Measurements from ENCODE around the gene TM2D3.

TM2D3 gene

GRCh38 chr15:101654171-101654570 lies 2.0 kb upstream of the TM2D3 start:
- Histone ChIP-seq H3K9me3 (ENCODE audit: control insufficient read depth, insufficient read depth, low read length) (no peaks in the 10 kb centered on the region), H3K4me3 (ENCODE audit: low read depth, low read length) (no peak overlapping the region), H3K27me3 (ENCODE audit: control insufficient read depth, insufficient read depth, low read length) (peaks cover 2% of the 10 kb centered on the region), H3K9ac (ENCODE audit: low read depth, low read length) (no peak overlapping the region), H3K36me3 (ENCODE audit: control insufficient read depth, insufficient read depth, low read length) (no peaks in the 10 kb centered on the region), H3K4me1 (ENCODE audit: control insufficient read depth, insufficient read depth, low read length) (peaks cover 3% of the 10 kb centered on the region)

DNA sequence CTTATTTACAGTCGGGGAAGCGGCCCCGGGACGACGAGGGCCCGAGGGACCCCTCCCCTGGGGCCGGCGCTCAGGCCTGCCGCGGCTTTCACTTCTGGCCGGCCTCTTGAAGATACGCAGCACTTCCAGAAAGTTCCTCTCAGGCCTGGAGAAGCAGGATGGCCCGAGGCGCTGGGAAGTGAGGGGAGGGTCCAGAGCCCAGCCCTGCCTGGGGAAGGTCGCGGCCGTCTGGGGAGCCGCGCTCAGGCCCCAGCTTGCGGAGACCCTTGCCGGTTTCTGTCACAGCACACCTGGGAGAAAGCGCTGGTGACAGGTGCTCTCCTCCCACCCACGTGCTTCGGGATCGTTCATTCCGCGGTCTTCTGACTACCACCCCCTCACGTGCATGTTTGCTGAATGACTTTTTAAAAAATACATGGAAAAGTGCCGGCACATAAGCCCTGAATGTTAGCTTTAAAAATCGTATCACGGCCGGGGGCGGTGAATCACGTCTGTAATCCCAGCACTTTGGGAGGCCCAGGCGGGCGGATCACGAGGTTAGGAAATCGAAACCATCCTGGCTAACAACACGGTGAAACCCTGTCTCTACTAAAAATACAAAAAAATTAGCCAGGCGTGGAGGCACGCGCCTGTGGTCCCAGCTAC lies 727 bp upstream of the TM2D3 start:
- peak overlapping the region; percentile 61 for H3K9ac ChIP-seq (ENCODE audit: low read depth, low read length)
- no peaks in the 10 kb centered on the region for H3K9me3 ChIP-seq (ENCODE audit: control insufficient read depth, insufficient read depth, low read length)
- H3K27me3 ChIP-seq (ENCODE audit: control insufficient read depth, insufficient read depth, low read length) = peaks cover 2% of the 10 kb centered on the region
- H3K36me3 ChIP-seq (ENCODE audit: control insufficient read depth, insufficient read depth, low read length) = no peaks in the 10 kb centered on the region
- peak overlapping the region; percentile 90 for H3K4me3 ChIP-seq (ENCODE audit: low read depth, low read length)
- H3K4me1 ChIP-seq (ENCODE audit: control insufficient read depth, insufficient read depth, low read length) = peaks cover 3% of the 10 kb centered on the region

DNA sequence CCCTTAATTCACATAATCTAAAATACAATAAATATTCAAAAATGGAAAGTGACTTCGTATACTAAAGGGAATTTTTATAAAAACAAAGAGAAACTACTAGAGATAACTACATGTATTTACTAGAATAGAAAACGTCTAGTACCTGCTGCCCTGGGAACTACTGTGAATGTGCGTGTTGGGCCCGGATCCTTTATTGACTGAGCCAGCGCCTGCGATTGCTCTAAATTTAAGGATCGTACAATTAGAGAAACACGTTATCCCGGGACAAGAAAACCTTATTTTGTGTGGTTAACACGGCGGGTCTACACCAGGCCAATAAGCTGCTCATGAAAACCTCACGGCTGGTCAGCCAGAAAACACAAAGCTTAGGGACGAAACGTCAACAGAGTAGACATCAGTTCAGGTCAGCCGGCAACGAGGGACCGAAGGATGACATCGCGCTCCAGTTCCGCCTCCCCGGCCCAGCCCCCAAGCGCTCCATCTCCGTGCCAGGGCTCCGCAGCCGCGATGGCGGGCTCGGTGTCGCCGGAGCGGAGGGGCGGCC lies 555 bp downstream of the TM2D3 start:
- Histone ChIP-seq H3K27me3 (ENCODE audit: control insufficient read depth, insufficient read depth, low read length) (peaks cover 2% of the 10 kb centered on the region), H3K9ac (ENCODE audit: low read depth, low read length) (peak overlapping the region; percentile 58), H3K36me3 (ENCODE audit: control insufficient read depth, insufficient read depth, low read length) (no peaks in the 10 kb centered on the region), H3K4me3 (ENCODE audit: low read depth, low read length) (peak overlapping the region; percentile 90), H3K4me1 (ENCODE audit: control insufficient read depth, insufficient read depth, low read length) (peaks cover 3% of the 10 kb centered on the region), H3K9me3 (ENCODE audit: control insufficient read depth, insufficient read depth, low read length) (no peaks in the 10 kb centered on the region)

GRCh38 chr15:101650145-101650544 lies 2.0 kb downstream of the TM2D3 start:
- Histone ChIP-seq H3K36me3 (ENCODE audit: control insufficient read depth, insufficient read depth, low read length) (peaks cover 3% of the 10 kb centered on the region), H3K4me1 (ENCODE audit: control insufficient read depth, insufficient read depth, low read length) (peaks cover 3% of the 10 kb centered on the region), H3K4me3 (ENCODE audit: low read depth, low read length) (no peak overlapping the region), H3K9ac (ENCODE audit: low read depth, low read length) (no peak overlapping the region), H3K27me3 (ENCODE audit: control insufficient read depth, insufficient read depth, low read length) (peaks cover 2% of the 10 kb centered on the region), H3K9me3 (ENCODE audit: control insufficient read depth, insufficient read depth, low read length) (no peaks in the 10 kb centered on the region)

DNA sequence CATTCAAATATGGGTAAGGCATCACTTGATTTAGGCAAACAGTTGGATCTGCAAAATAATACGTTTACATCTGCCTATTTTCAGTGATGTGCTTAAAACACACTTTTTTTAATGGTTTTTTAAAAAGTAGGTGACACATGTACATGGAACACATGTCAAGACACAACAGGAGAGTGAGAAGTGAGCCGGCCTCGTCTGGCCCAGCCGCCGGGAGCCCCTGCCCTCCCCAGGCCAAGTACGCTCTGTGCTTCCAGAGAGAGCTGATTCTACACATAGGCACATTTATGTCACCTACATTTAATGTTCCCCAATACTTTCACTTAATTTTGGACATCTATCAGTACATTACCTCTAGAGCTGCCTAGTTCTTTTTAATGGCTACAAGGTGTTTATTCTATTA lies 3.8 kb downstream of the TM2D3 start:
- H3K4me3 ChIP-seq (ENCODE audit: low read depth, low read length) = no peak overlapping the region
- no peak overlapping the region for H3K9ac ChIP-seq (ENCODE audit: low read depth, low read length)
- no peaks in the 10 kb centered on the region for H3K9me3 ChIP-seq (ENCODE audit: control insufficient read depth, insufficient read depth, low read length)
- peaks cover 2% of the 10 kb centered on the region for H3K27me3 ChIP-seq (ENCODE audit: control insufficient read depth, insufficient read depth, low read length)
- H3K36me3 ChIP-seq (ENCODE audit: control insufficient read depth, insufficient read depth, low read length) = peaks cover 7% of the 10 kb centered on the region
- peaks cover 3% of the 10 kb centered on the region for H3K4me1 ChIP-seq (ENCODE audit: control insufficient read depth, insufficient read depth, low read length)

GRCh38 chr15:101647251-101647650 lies 4.9 kb downstream of the TM2D3 start:
- peaks cover 3% of the 10 kb centered on the region for H3K4me1 ChIP-seq (ENCODE audit: control insufficient read depth, insufficient read depth, low read length)
- no peaks in the 10 kb centered on the region for H3K27me3 ChIP-seq (ENCODE audit: control insufficient read depth, insufficient read depth, low read length)
- H3K36me3 ChIP-seq (ENCODE audit: control insufficient read depth, insufficient read depth, low read length) = peaks cover 7% of the 10 kb centered on the region

DNA sequence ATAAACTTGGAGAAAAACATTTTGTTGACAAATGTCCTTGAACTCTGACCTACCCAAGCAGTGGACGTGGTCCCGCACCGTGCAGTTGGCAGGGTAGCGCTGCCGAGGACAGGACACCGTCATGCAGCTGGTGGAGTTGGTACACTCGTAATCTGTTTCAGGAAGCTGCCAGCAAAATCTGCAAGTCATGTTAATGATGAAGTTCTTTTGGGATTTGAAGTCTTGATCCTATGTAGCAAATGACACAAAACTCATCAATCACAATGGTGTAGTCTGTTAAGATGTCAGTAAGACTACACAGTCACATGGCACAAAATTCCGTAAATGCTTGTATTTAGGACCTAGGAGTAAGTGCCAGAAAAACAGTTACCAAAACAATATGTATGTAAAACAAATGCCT lies 5.5 kb downstream of the TM2D3 start:
- no peaks in the 10 kb centered on the region for H3K27me3 ChIP-seq (ENCODE audit: control insufficient read depth, insufficient read depth, low read length)
- H3K4me3 ChIP-seq (ENCODE audit: low read depth, low read length) = no peak overlapping the region
- H3K4me1 ChIP-seq (ENCODE audit: control insufficient read depth, insufficient read depth, low read length) = peaks cover 3% of the 10 kb centered on the region
- no peak overlapping the region for H3K9ac ChIP-seq (ENCODE audit: low read depth, low read length)
- H3K9me3 ChIP-seq (ENCODE audit: control insufficient read depth, insufficient read depth, low read length) = no peaks in the 10 kb centered on the region
- peaks cover 7% of the 10 kb centered on the region for H3K36me3 ChIP-seq (ENCODE audit: control insufficient read depth, insufficient read depth, low read length)

More at GRCh38 chr15:101647251-101647650, 4.9 kb downstream of the TM2D3 start:
- Histone ChIP-seq H3K9ac (ENCODE audit: low read depth, low read length) (no peak overlapping the region), H3K4me3 (ENCODE audit: low read depth, low read length) (no peak overlapping the region), H3K9me3 (ENCODE audit: control insufficient read depth, insufficient read depth, low read length) (no peaks in the 10 kb centered on the region)

DNA sequence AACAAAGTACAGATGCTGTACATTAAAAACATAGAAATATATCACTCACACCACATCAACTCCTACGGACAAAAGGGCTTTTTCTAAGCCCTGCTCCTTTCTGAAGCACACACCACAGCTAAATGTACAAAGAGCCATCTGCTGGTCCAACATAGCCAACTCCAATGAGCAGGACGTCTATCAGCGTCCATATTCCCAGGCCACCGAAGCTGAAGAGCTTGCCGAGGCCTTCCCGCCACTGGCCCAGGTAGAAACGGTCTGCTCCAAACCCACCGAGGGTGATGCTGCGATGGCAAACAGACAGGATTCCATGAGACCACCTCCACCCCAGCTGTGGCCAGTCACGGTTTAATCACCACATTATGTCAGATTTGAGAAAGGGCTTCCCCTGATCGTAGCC lies 9.8 kb downstream of the TM2D3 start:
- Histone ChIP-seq H3K36me3 (ENCODE audit: control insufficient read depth, insufficient read depth, low read length) (peaks cover 7% of the 10 kb centered on the region), H3K9ac (ENCODE audit: low read depth, low read length) (no peak overlapping the region), H3K4me1 (ENCODE audit: control insufficient read depth, insufficient read depth, low read length) (no peaks in the 10 kb centered on the region), H3K27me3 (ENCODE audit: control insufficient read depth, insufficient read depth, low read length) (no peaks in the 10 kb centered on the region), H3K4me3 (ENCODE audit: low read depth, low read length) (no peak overlapping the region), H3K9me3 (ENCODE audit: control insufficient read depth, insufficient read depth, low read length) (no peaks in the 10 kb centered on the region)

DNA sequence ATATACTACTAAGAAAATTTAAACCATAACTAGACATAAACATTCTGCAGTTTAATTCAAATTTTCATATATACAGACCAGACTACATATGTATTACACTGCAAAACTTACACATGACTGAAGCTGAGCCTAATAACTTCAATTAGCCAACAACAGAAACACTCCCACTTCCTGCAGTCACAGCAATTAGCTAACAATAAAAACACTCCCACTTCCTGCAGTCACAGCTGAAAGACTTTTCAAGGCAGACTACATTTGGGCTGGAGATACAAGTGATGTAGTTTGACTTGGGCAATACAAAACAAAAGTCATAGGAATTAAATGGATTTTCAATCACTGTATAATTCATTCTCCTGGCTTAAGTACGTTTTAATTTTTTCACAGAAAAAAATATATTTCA lies 10.3 kb downstream of the TM2D3 start:
- Histone ChIP-seq H3K9me3 (ENCODE audit: control insufficient read depth, insufficient read depth, low read length) (no peaks in the 10 kb centered on the region), H3K9ac (ENCODE audit: low read depth, low read length) (no peak overlapping the region), H3K4me3 (ENCODE audit: low read depth, low read length) (no peak overlapping the region), H3K4me1 (ENCODE audit: control insufficient read depth, insufficient read depth, low read length) (no peaks in the 10 kb centered on the region), H3K36me3 (ENCODE audit: control insufficient read depth, insufficient read depth, low read length) (peaks cover 7% of the 10 kb centered on the region), H3K27me3 (ENCODE audit: control insufficient read depth, insufficient read depth, low read length) (no peaks in the 10 kb centered on the region)

DNA sequence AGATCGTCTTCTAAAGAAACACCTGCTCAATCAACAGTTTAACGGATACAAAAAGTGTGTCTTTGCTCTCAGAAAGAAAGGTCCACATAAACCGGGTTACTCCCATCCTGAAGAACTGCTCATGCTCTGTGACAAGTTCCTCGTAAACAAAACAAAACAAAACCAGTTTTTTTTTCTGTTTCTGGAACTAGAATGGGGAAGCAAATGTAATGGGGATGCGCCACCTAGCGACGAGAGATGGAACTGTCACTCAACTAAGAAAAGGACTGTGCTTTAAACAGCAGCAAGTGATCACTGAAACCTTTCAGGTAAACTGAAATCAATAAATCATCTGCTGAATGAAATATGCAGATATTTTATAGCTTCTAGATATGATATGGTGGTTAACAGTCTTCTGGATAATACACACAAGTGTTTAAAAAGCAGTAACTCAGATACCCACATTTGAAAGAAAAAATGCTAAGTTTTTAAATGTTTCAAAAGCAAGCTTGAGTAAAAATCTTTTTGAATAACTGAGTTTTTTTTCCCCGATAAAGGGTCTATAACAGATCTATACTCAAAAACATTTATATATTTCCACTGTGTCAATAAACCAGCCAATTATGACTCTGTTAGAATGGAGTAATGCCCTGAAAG lies 10.9 kb downstream of the TM2D3 start:
- Histone ChIP-seq H3K36me3 (ENCODE audit: control insufficient read depth, insufficient read depth, low read length) (peaks cover 7% of the 10 kb centered on the region), H3K9me3 (ENCODE audit: control insufficient read depth, insufficient read depth, low read length) (no peaks in the 10 kb centered on the region), H3K4me1 (ENCODE audit: control insufficient read depth, insufficient read depth, low read length) (no peaks in the 10 kb centered on the region), H3K4me3 (ENCODE audit: low read depth, low read length) (no peak overlapping the region), H3K9ac (ENCODE audit: low read depth, low read length) (no peak overlapping the region), H3K27me3 (ENCODE audit: control insufficient read depth, insufficient read depth, low read length) (no peaks in the 10 kb centered on the region)

GRCh38 chr15:101639667-101640066 lies 12.5 kb downstream of the TM2D3 start:
- Histone ChIP-seq H3K9ac (ENCODE audit: low read depth, low read length) (no peak overlapping the region), H3K9me3 (ENCODE audit: control insufficient read depth, insufficient read depth, low read length) (no peaks in the 10 kb centered on the region), H3K4me1 (ENCODE audit: control insufficient read depth, insufficient read depth, low read length) (no peaks in the 10 kb centered on the region), H3K27me3 (ENCODE audit: control insufficient read depth, insufficient read depth, low read length) (no peaks in the 10 kb centered on the region), H3K36me3 (ENCODE audit: control insufficient read depth, insufficient read depth, low read length) (peaks cover 5% of the 10 kb centered on the region), H3K4me3 (ENCODE audit: low read depth, low read length) (no peak overlapping the region)

- Histone ChIP-seq H3K36me3 (ENCODE audit: control insufficient read depth, insufficient read depth, low read length) (no peaks in the 10 kb centered on the region), H3K27me3 (ENCODE audit: control insufficient read depth, insufficient read depth, low read length) (no peaks in the 10 kb centered on the region), H3K9ac (ENCODE audit: low read depth, low read length) (no peak overlapping the region), H3K4me1 (ENCODE audit: control insufficient read depth, insufficient read depth, low read length) (no peaks in the 10 kb centered on the region), H3K4me3 (ENCODE audit: low read depth, low read length) (no peak overlapping the region), H3K9me3 (ENCODE audit: control insufficient read depth, insufficient read depth, low read length) (no peaks in the 10 kb centered on the region)
These were observed 14.3 kb downstream of the TM2D3 start for GRCh38 chr15:101637919-101638318.

Data from iPS-15b (cell line).